Calu3 (cell line): ENCODE measurements around the gene MEI1. TPM values are rescaled to one million over a fixed set of nuclear protein-coding genes. Genes with fewer than 3 reads are reported as not detected.

ENCODE experiments used
- BruUV-seq: library from RNA; stranded (reverse); fragments of 400-500 nt; replicated peaks from 2 replicates; lab custom pipeline; 2021; lab: Mats Ljungman, UMichigan
- CTCF ChIA-PET: fragments of 300-600 bp; sonication (Branson Sonifier 250); formaldehyde crosslinking; loops from one replicate; lab custom pipeline; 2022; ENCODE audit warnings: antibody characterized with exemption; lab: Charles Lee
- DNase-seq: peaks from one replicate; pipeline ENCODE4 v3.0.0; 2022
- H3K27ac Mint-ChIP-seq: one replicate; pipeline ENCODE4 v1.8.0; 2022; ENCODE audit warnings: mixed read lengths; ENCODE audit not compliant: unreplicated experiment
- H3K27me3 Mint-ChIP-seq: one replicate; pipeline ENCODE4 v1.8.0; 2022; ENCODE audit warnings: mixed read lengths; ENCODE audit not compliant: unreplicated experiment
- H3K36me3 Mint-ChIP-seq: one replicate; pipeline ENCODE4 v1.8.0; 2022; ENCODE audit warnings: mild to moderate bottlenecking, moderate library complexity, mixed read lengths; ENCODE audit not compliant: insufficient read depth, unreplicated experiment
- H3K4me1 Mint-ChIP-seq: one replicate; pipeline ENCODE4 v1.8.0; 2022; ENCODE audit warnings: mild to moderate bottlenecking, low read depth, mixed read lengths; ENCODE audit not compliant: unreplicated experiment
- H3K4me3 Mint-ChIP-seq: one replicate; pipeline ENCODE4 v1.8.0; 2022; ENCODE audit warnings: mild to moderate bottlenecking, low read depth, moderate library complexity, mixed read lengths; ENCODE audit not compliant: unreplicated experiment
- H3K9me3 Mint-ChIP-seq: one replicate; pipeline ENCODE4 v1.8.0; 2022; ENCODE audit warnings: low read depth, mixed read lengths; ENCODE audit not compliant: unreplicated experiment
- intact Hi-C: fragments of 100-400 bp; cut with micrococcal nuclease; formaldehyde crosslinking; loops from one replicate; pipeline ENCODE4 v1.10.0; 2022; ENCODE audit not compliant: unreplicated experiment
- total RNA-seq: library from RNA; stranded (reverse); gene quantifications from 2 replicates; pipeline ENCODE4 v1.2.3, GENCODE V29; 2022
- TF ChIP-seq, protein P1 (sequence below): fragments of 200-600 bp; IDR thresholded peaks from one replicate; pipeline ENCODE4 v1.8.0; 2022; ENCODE audit warnings: antibody characterized with exemption; ENCODE audit not compliant: unreplicated experiment

MEI1 gene
- total RNA-seq, 1 experiment from 2014 or later = 0.68 TPM

DNA sequence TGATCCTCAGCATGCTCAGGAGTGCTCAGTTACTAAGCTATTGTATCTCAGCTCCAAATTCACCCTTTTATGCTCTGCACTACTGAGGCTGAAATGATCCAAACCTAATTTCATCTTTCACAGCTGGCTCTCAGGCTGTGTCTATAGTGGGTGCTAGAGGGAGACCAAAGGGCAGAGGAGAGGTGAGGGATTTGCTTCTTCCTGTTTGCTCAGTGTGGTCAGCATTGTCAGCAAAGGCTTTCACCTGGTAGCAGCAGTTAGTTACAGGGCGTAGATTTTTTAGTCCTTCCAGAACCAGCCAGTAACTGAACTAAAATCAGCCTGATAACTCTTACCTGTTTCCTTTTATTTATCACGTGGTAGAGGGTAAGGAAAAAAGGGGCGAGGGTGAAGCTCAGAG, 45.0 kb upstream of the MEI1 start:
- BruUV-seq = no TSS peak
- no peak overlapping the region for H3K27ac Mint-ChIP-seq
- intact Hi-C loops = no loop called here

DNA sequence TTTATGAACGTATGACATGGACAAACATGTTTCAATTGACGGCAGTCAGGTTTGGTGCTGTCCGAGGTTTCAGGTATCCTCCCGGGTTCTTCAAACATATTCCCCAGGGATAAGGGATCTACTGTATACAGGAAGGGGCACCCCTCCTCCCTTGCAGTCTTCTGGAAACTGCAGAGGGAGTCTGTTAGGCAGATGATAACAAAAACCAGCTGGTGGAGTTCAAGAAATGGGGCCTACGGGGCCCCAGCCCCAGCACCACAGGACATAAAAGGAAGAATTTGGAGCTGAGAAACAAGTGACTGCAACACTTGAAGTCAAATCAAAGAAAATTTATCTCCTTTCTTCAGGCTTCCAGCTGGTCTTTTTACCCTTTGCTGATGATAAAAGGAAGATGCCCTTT, 42.7 kb upstream of the MEI1 start:
- CTCF ChIA-PET = no interaction called here
- Mint-ChIP-seq H3K4me3 (no peak overlapping the region), H3K27ac (no peak overlapping the region), H3K9me3 (no peaks in the 10 kb centered on the region), H3K36me3 (peaks cover 91% of the 10 kb centered on the region), H3K4me1 (no peaks in the 10 kb centered on the region), H3K27me3 (no peaks in the 10 kb centered on the region)
- no TSS peak for BruUV-seq
- TF ChIP-seq, protein P1, sequence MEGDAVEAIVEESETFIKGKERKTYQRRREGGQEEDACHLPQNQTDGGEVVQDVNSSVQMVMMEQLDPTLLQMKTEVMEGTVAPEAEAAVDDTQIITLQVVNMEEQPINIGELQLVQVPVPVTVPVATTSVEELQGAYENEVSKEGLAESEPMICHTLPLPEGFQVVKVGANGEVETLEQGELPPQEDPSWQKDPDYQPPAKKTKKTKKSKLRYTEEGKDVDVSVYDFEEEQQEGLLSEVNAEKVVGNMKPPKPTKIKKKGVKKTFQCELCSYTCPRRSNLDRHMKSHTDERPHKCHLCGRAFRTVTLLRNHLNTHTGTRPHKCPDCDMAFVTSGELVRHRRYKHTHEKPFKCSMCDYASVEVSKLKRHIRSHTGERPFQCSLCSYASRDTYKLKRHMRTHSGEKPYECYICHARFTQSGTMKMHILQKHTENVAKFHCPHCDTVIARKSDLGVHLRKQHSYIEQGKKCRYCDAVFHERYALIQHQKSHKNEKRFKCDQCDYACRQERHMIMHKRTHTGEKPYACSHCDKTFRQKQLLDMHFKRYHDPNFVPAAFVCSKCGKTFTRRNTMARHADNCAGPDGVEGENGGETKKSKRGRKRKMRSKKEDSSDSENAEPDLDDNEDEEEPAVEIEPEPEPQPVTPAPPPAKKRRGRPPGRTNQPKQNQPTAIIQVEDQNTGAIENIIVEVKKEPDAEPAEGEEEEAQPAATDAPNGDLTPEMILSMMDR = no peak
- no peak for DNase-seq
- intact Hi-C loops = no loop called here

More for the DNA sequence above, 45.0 kb upstream of the MEI1 start:
- CTCF ChIA-PET = no interaction called here
- H3K9me3 Mint-ChIP-seq = no peaks in the 10 kb centered on the region
- DNase-seq = no peak
- peaks cover 87% of the 10 kb centered on the region for H3K36me3 Mint-ChIP-seq
- H3K4me1 Mint-ChIP-seq = no peaks in the 10 kb centered on the region
- no peaks in the 10 kb centered on the region for H3K27me3 Mint-ChIP-seq
- TF ChIP-seq, protein P1 = no peak
- no peak overlapping the region for H3K4me3 Mint-ChIP-seq

DNA sequence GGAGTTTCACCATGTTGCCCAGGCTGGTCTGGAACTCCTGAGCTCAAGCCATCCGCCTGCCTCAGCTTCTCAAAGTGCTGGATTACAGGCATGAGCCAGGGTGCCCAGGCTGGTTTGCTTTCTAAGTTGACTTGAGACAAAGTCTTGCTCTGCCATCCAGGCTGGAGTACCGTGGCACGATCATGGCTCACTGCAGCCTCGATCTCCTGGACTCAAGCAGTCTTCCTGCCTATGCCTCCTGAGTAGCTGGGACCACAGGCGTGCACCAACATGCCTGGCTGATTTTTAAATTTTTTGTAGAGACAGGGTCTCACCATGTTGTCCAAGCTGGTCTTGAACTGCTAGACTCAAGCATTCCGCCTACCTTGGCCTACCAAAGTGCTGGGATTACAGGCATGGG, 41.6 kb upstream of the MEI1 start:
- Mint-ChIP-seq H3K9me3 (no peaks in the 10 kb centered on the region), H3K27ac (no peak overlapping the region), H3K4me1 (no peaks in the 10 kb centered on the region), H3K4me3 (no peak overlapping the region), H3K36me3 (peaks cover 84% of the 10 kb centered on the region), H3K27me3 (no peaks in the 10 kb centered on the region)
- intact Hi-C loops = no loop called here
- no TSS peak for BruUV-seq
- TF ChIP-seq, protein P1 = no peak
- no peak for DNase-seq
- CTCF ChIA-PET = no interaction called here

DNA sequence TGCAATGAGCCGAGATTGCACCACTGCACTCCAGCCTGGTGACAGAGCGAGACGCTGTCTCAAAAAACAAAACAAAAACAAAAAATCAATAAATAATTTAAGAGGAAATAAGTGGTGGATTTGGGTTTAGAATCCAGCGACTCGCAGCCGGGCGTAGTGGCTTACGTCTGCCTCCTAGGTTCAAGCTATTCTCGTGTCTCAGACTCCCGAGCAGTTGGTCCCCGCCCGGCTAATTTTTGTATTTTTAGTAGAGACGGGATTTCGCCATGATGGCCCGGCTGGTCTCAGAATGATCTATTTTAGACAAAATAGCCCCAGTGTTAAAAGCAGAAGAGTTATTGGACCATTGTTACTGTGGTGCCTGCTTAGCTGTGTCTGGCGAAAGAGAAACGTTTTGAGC, 40.4 kb upstream of the MEI1 start:
- Mint-ChIP-seq H3K9me3 (no peaks in the 10 kb centered on the region), H3K27ac (no peak overlapping the region), H3K36me3 (peaks cover 84% of the 10 kb centered on the region), H3K4me1 (no peaks in the 10 kb centered on the region), H3K27me3 (no peaks in the 10 kb centered on the region), H3K4me3 (no peak overlapping the region)
- intact Hi-C loops = no loop called here
- CTCF ChIA-PET = no interaction called here
- no TSS peak for BruUV-seq
- TF ChIP-seq, protein P1 = no peak
- DNase-seq = no peak

DNA sequence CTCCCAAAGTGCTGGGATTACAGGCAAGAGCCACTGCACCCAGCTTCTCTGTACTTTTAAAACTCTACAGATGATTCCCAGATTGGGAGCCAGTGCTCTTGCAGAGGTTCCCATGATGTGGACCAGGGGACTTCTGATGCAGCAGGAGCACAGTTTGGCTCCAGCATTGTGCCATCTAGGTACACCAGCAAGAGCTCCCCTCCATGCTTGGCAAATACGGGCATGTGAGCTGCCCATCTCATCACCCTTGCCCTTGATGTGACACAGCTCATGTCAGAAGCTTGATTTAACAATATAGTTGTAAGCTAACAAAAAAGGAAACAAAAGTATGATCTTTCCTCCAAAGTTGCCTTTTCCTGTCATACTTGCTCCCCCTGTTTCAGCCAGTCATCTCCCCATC, 39.4 kb upstream of the MEI1 start:
- H3K36me3 Mint-ChIP-seq = peaks cover 87% of the 10 kb centered on the region
- intact Hi-C loops = no loop called here

More for the DNA sequence above, 39.4 kb upstream of the MEI1 start:
- H3K9me3 Mint-ChIP-seq = no peaks in the 10 kb centered on the region
- TF ChIP-seq, protein P1 = no peak
- no peaks in the 10 kb centered on the region for H3K4me1 Mint-ChIP-seq
- no peaks in the 10 kb centered on the region for H3K27me3 Mint-ChIP-seq
- DNase-seq = no peak
- CTCF ChIA-PET = no interaction called here
- no TSS peak for BruUV-seq
- no peak overlapping the region for H3K4me3 Mint-ChIP-seq
- peak overlapping the region; percentile 24 for H3K27ac Mint-ChIP-seq
